Measurements from ENCODE around the gene HSPBAP1. TPM values are rescaled to one million over a fixed set of nuclear protein-coding genes. Genes with fewer than 3 reads are reported as not detected.

HSPBAP1 gene
- polyA plus RNA-seq, 1 donor (not counting 4 experiments of a cell fraction or from before 2014, with no cell fraction given), result 9.5 TPM

DNA sequence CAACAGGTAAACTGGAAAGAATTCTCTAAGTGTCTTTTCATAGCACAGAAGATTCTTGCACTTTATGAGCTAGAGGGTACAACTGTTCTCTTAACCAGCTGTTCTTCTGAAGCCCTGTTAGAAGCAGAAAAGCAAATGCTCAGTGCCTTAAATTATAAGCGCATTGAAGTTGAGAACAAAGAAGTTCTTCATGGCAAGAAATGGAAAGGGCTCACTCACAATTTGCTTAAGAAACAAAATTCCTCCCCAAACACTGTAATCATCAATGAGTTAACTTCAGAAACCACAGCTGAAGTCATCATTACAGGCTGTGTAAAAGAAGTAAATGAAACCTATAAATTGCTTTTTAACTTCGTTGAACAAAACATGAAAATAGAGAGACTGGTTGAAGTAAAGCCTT, 93.4 kb downstream of the HSPBAP1 start:
- Histone ChIP-seq H3K27me3 (ENCODE audit: control insufficient read depth, extremely low read depth, insufficient read depth, low read length) (no peaks in the 10 kb centered on the region), H3K9me3 (ENCODE audit: control insufficient read depth, low read depth, low read length) (no peaks in the 10 kb centered on the region), H3K9me1 (ENCODE audit: control insufficient read depth, extremely low read depth, insufficient read depth, low read length) (no peaks in the 10 kb centered on the region), H3K4me3 (ENCODE audit: control insufficient read depth in 2 of 3, extremely low read depth in 1 of 3, insufficient read depth in 2 of 3, low read depth in 1 of 3, low read length in 3 of 3) (no peak overlapping the region), H3K4me2 (ENCODE audit: control insufficient read depth, extremely low read depth, insufficient read depth, low read depth, low read length) (no peak overlapping the region), H3K9ac (ENCODE audit: control insufficient read depth, extremely low read depth, insufficient read depth, low read length) (no peak overlapping the region), H3K79me2 (ENCODE audit: control insufficient read depth, insufficient read depth, low read length) (no peaks in the 10 kb centered on the region), H4K20me1 (ENCODE audit: control insufficient read depth, extremely low read depth, insufficient read depth, low read length) (no peaks in the 10 kb centered on the region), H3K27ac (ENCODE audit: control insufficient read depth, insufficient read depth, low read length) (no peak overlapping the region), H3K4me1 (ENCODE audit: control insufficient read depth, extremely low read depth, insufficient read depth, low read length) (peaks cover 8% of the 10 kb centered on the region), H3K36me3 (ENCODE audit: control insufficient read depth in 2 of 2, extremely low read depth in 1 of 2, insufficient read depth in 2 of 2, low read length in 2 of 2) (no peaks in the 10 kb centered on the region), H2AFZ (ENCODE audit: control insufficient read depth, low read length) (no peak overlapping the region)
- TF ChIP-seq EZH2 (IDR thresholded peaks at IDR 0.05; ENCODE audit: low read length), result no peak
- TF ChIP-seq, protein P1, sequence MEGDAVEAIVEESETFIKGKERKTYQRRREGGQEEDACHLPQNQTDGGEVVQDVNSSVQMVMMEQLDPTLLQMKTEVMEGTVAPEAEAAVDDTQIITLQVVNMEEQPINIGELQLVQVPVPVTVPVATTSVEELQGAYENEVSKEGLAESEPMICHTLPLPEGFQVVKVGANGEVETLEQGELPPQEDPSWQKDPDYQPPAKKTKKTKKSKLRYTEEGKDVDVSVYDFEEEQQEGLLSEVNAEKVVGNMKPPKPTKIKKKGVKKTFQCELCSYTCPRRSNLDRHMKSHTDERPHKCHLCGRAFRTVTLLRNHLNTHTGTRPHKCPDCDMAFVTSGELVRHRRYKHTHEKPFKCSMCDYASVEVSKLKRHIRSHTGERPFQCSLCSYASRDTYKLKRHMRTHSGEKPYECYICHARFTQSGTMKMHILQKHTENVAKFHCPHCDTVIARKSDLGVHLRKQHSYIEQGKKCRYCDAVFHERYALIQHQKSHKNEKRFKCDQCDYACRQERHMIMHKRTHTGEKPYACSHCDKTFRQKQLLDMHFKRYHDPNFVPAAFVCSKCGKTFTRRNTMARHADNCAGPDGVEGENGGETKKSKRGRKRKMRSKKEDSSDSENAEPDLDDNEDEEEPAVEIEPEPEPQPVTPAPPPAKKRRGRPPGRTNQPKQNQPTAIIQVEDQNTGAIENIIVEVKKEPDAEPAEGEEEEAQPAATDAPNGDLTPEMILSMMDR (optimal IDR thresholded peaks at IDR 0.05 in 1 of 3, IDR thresholded peaks at IDR 0.05 in 1 of 3, conservative IDR thresholded peaks at IDR 0.05 in 1 of 3; ENCODE audit: extremely low read depth in 1 of 3, insufficient read depth in 2 of 3, low read length in 3 of 3), result no peak
- peak; percentile 71 for FAIRE-seq
- no peak for DNase-seq (ENCODE audit: low read depth, low spot score)
- dilution Hi-C loops (cut with MboI; ENCODE audit: extremely low pct_ligation_motif_present, low sequenced_read_pairs), result no loop called here

DNA sequence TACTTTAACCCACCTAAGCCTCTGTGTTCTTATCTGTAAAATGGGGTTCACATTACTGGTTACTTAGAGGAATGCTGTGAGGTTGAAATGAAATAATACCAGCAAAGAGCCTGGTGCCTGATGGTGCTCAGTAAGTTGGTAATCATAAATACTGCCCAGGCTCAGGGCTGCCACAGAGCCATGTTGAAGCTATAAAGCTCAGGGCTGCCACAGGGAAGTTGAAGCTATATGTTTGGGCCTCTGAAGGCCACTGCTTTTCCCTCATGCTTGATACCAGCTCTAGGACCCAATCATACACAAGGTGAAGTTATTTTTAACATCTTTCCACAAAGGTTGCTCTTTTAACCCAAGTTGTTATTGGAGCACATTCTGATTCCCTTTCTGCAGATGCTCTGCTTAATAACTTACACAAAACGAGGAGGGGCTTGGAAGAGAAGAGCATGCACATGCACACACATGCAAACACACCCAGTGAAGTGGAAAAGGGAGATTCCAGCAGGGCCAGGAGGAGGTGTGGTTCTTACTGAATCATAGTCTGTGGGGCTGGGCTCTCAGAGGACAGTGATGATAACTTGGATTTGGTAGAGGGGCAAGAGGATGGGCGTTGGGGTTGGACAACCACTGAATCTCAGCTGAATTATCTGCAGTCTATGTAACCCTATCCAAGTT, 95.5 kb downstream of the HSPBAP1 start:
- no peaks in the 10 kb centered on the region for H3K9me1 ChIP-seq (ENCODE audit: control insufficient read depth, extremely low read depth, insufficient read depth, low read length)
- no peak for TF ChIP-seq EZH2 (IDR thresholded peaks at IDR 0.05; ENCODE audit: low read length)
- TF ChIP-seq, protein P1 (optimal IDR thresholded peaks at IDR 0.05 in 1 of 3, IDR thresholded peaks at IDR 0.05 in 1 of 3, conservative IDR thresholded peaks at IDR 0.05 in 1 of 3; ENCODE audit: extremely low read depth in 1 of 3, insufficient read depth in 2 of 3, low read length in 3 of 3), result no peak
- H4K20me1 ChIP-seq (ENCODE audit: control insufficient read depth, extremely low read depth, insufficient read depth, low read length), result no peaks in the 10 kb centered on the region
- no peak overlapping the region for H3K9ac ChIP-seq (ENCODE audit: control insufficient read depth, extremely low read depth, insufficient read depth, low read length)
- peak overlapping the region; percentile 8 for H3K4me2 ChIP-seq (ENCODE audit: control insufficient read depth, extremely low read depth, insufficient read depth, low read depth, low read length)
- no peak overlapping the region for H2AFZ ChIP-seq (ENCODE audit: control insufficient read depth, low read length)
- FAIRE-seq, result no peak
- dilution Hi-C loops (cut with MboI; ENCODE audit: extremely low pct_ligation_motif_present, low sequenced_read_pairs), result no loop called here
- H3K4me1 ChIP-seq (ENCODE audit: control insufficient read depth, extremely low read depth, insufficient read depth, low read length), result peaks cover 8% of the 10 kb centered on the region
- no peak for DNase-seq (ENCODE audit: low read depth, low spot score)
- H3K79me2 ChIP-seq (ENCODE audit: control insufficient read depth, insufficient read depth, low read length), result no peaks in the 10 kb centered on the region
- H3K27me3 ChIP-seq (ENCODE audit: control insufficient read depth, extremely low read depth, insufficient read depth, low read length), result no peaks in the 10 kb centered on the region
- no peaks in the 10 kb centered on the region for H3K36me3 ChIP-seq (ENCODE audit: control insufficient read depth in 2 of 2, extremely low read depth in 1 of 2, insufficient read depth in 2 of 2, low read length in 2 of 2)
- no peak overlapping the region for H3K27ac ChIP-seq (ENCODE audit: control insufficient read depth, insufficient read depth, low read length)
- no peak overlapping the region for H3K4me3 ChIP-seq (ENCODE audit: control insufficient read depth in 2 of 3, extremely low read depth in 1 of 3, insufficient read depth in 2 of 3, low read depth in 1 of 3, low read length in 3 of 3)
- no peaks in the 10 kb centered on the region for H3K9me3 ChIP-seq (ENCODE audit: control insufficient read depth, low read depth, low read length)
